PFSK-1 (cell line): ENCODE measurements around the gene NUP133.

Experiments used
- POLR2AphosphoS5 ChIP-seq: IDR thresholded peaks from 2 replicates; pipeline ENCODE4 v1.6.1; 2012; ENCODE audit warnings: low read depth, mild to moderate bottlenecking, control low read depth, low read length, moderate library complexity
- TF ChIP-seq, protein P1 (sequence below), 2 experiments: IDR thresholded peaks; 2 replicates each; pipeline versions ENCODE4 v1.6.1 to v1.8.0; 2011 to 2012; ENCODE audit warnings: low read depth in 2 of 2, low read length in 2 of 2, control low read depth in 1 of 2, inconsistent platforms in 1 of 2, mild to moderate bottlenecking in 1 of 2, moderate library complexity in 1 of 2; ENCODE audit not compliant: insufficient read depth in 1 of 2

GRCh38 chr1:229397762-229398161 is 110.4 kb downstream of the NUP133 start:
- TF ChIP-seq, protein P1, sequence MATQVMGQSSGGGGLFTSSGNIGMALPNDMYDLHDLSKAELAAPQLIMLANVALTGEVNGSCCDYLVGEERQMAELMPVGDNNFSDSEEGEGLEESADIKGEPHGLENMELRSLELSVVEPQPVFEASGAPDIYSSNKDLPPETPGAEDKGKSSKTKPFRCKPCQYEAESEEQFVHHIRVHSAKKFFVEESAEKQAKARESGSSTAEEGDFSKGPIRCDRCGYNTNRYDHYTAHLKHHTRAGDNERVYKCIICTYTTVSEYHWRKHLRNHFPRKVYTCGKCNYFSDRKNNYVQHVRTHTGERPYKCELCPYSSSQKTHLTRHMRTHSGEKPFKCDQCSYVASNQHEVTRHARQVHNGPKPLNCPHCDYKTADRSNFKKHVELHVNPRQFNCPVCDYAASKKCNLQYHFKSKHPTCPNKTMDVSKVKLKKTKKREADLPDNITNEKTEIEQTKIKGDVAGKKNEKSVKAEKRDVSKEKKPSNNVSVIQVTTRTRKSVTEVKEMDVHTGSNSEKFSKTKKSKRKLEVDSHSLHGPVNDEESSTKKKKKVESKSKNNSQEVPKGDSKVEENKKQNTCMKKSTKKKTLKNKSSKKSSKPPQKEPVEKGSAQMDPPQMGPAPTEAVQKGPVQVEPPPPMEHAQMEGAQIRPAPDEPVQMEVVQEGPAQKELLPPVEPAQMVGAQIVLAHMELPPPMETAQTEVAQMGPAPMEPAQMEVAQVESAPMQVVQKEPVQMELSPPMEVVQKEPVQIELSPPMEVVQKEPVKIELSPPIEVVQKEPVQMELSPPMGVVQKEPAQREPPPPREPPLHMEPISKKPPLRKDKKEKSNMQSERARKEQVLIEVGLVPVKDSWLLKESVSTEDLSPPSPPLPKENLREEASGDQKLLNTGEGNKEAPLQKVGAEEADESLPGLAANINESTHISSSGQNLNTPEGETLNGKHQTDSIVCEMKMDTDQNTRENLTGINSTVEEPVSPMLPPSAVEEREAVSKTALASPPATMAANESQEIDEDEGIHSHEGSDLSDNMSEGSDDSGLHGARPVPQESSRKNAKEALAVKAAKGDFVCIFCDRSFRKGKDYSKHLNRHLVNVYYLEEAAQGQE (IDR thresholded peaks at IDR 0.05; ENCODE audit: insufficient read depth in 1 of 2, low read depth in 2 of 2, low read length in 2 of 2), result no peak
- no peak for TF ChIP-seq POLR2AphosphoS5
